Epithelial cell of esophagus (primary cell): ENCODE measurements around the gene LRRTM2.
"Not testable (repeated sequence)": the region's sequence is repeated elsewhere in the genome, so short reads cannot be mapped to it uniquely, and the experiment has no call there.

Experiments used
- DNase-seq: peaks from one replicate; pipeline ENCODE4 v3.0.0; 2010; ENCODE audit warnings: low read depth
- H3K4me3 ChIP-seq: 2 replicates; pipeline ENCODE4 v1.5.1; 2011; ENCODE audit warnings: mild to moderate bottlenecking, low read length, control low read depth
- CTCF ChIP-seq: IDR thresholded peaks from 2 replicates; pipeline ENCODE4 v1.5.1; 2011; ENCODE audit warnings: low read depth, mild to moderate bottlenecking, low read length, control low read depth, inconsistent platforms; ENCODE audit not compliant: insufficient read depth; ENCODE audit errors: missing control alignments

The LRRTM2 gene

GRCh38 chr5:138874771-138875551 lies at the start of gene LRRTM2:
Gene LRRTM2 (minus strand): TSS chr5:138875335. CDS start chr5:138874911, 424 bp downstream.
- TF ChIP-seq CTCF: no peak
- peak; percentile 71 for DNase-seq
- no peak within 1 kb of the TSS for H3K4me3 ChIP-seq

GRCh38 chr5:138922494-138922893 lies 47.4 kb upstream of the LRRTM2 start:
- no peak for TF ChIP-seq CTCF
- no peak overlapping the region for H3K4me3 ChIP-seq
- no peak for DNase-seq

- DNase-seq, H3K4me3 ChIP-seq: not testable (repeated sequence)
These were observed 46.2 kb upstream of the LRRTM2 start for GRCh38 chr5:138921362-138921761.

- DNase-seq: no peak
- no peak overlapping the region for H3K4me3 ChIP-seq
- no peak for TF ChIP-seq CTCF
These were observed 45.0 kb upstream of the LRRTM2 start for GRCh38 chr5:138920181-138920580.

GRCh38 chr5:138918686-138919085 lies 43.6 kb upstream of the LRRTM2 start:
- DNase-seq: no peak
- H3K4me3 ChIP-seq: no peak overlapping the region
- no peak for TF ChIP-seq CTCF

GRCh38 chr5:138914338-138914737 lies 39.2 kb upstream of the LRRTM2 start:
- H3K4me3 ChIP-seq: no peak overlapping the region
- no peak for TF ChIP-seq CTCF
- no peak for DNase-seq

GRCh38 chr5:138913773-138914172 lies 38.6 kb upstream of the LRRTM2 start:
- no peak for DNase-seq
- no peak for TF ChIP-seq CTCF
- H3K4me3 ChIP-seq: no peak overlapping the region

- TF ChIP-seq CTCF: no peak
- no peak for DNase-seq
- no peak overlapping the region for H3K4me3 ChIP-seq
These were observed 37.0 kb upstream of the LRRTM2 start for GRCh38 chr5:138912093-138912492.
